GM12891 (cell line): ENCODE data around the gene KCND2. TPM values are rescaled to one million over a fixed set of nuclear protein-coding genes. Genes with fewer than 3 reads are reported as not detected.
"Not testable (repeated sequence)": the region's sequence is repeated elsewhere in the genome, so short reads cannot be mapped to it uniquely, and the experiment has no call there.

ENCODE experiments used
- DNase-seq: peaks from one replicate; pipeline ENCODE4 v3.0.0; 2011; ENCODE audit warnings: low spot score; ENCODE audit not compliant: insufficient read length
- FAIRE-seq: peaks from 2 replicates; lab custom pipeline; 2011; peaks lifted over from hg19 to GRCh38; lab: Jason Lieb, UNC
- PAX5 ChIP-seq: IDR thresholded peaks from 2 replicates; pipeline ENCODE4 v1.6.1; 2011; ENCODE audit warnings: low read length, moderate library complexity, mild to moderate bottlenecking; ENCODE audit not compliant: insufficient read depth, severe bottlenecking
- POLR2A ChIP-seq: IDR thresholded peaks from 2 replicates; pipeline ENCODE4 v1.6.1; 2011; ENCODE audit warnings: low read depth, low read length, control low read depth
- POLR2AphosphoS5 ChIP-seq: IDR thresholded peaks from 2 replicates; pipeline ENCODE4 v1.6.1; 2011; ENCODE audit warnings: low read depth, low read length, control low read depth
- POU2F2 ChIP-seq: IDR thresholded peaks from 2 replicates; pipeline ENCODE4 v1.6.1; 2011; ENCODE audit warnings: low read depth, mild to moderate bottlenecking, control low read depth, low read length, moderate library complexity
- SPI1 ChIP-seq: IDR thresholded peaks from 2 replicates; pipeline ENCODE4 v1.6.1; 2011; ENCODE audit warnings: low read depth, low read length, control low read depth
- TAF1 ChIP-seq: IDR thresholded peaks from 2 replicates; pipeline ENCODE4 v1.6.1; 2011; ENCODE audit warnings: low read depth, low read length, control low read depth
- polyA plus RNA-seq: library from polyadenylated mRNA; unstranded; fragments of >200 nt; gene quantifications from one replicate; pipeline ENCODE4 v1.2.1, GENCODE V29; 2012; ENCODE audit warnings: low read depth, missing spikeins, inconsistent platforms; ENCODE audit not compliant: missing spikeins

KCND2 gene
- polyA plus RNA-seq: 3.8 TPM

DNA sequence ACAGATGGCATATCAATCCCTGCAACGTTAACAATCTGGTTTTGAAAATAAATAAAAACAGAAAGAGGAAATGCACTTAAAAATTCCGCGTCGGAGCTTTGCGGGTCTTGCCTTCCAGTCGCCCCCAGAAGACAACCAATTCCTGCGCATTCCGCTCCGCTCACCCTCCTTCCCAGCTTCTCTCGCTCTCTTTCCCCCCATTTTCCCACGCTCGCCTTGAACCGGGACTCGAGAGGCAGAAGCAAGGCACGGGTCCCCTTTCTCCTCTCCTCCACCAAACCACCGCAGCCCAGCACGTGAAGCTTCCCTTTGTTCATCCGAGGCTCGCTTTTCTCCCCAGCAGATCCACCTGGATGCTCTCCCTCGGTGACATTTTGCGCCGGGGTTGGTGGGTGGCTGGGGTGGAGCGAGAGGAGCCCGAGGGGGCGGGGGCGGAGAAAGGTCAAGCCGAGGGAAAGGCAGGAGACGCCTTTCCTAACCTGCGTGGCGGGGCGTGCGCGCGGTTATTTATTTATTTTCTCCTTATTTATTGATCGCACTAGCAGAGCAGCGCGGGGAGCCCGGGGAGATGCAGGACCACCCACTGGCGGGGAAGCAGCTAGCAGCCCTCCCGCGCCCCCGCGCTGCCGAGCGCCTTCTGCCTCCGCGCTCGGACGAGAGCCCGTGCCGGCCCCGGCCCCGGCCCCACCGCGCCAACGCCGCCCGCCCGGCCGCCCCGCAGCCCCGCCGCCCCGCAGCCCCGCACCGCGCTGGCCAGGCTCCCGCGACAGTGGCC, at the start of gene KCND2:
TSS of gene KCND2 (plus strand) at position 475 of the 775 bp plus-strand sequence.
- TF ChIP-seq TAF1 (no peak), SPI1 (peak; percentile 64)
- FAIRE-seq: peak; percentile 72
- peak; percentile 22 for DNase-seq

DNA sequence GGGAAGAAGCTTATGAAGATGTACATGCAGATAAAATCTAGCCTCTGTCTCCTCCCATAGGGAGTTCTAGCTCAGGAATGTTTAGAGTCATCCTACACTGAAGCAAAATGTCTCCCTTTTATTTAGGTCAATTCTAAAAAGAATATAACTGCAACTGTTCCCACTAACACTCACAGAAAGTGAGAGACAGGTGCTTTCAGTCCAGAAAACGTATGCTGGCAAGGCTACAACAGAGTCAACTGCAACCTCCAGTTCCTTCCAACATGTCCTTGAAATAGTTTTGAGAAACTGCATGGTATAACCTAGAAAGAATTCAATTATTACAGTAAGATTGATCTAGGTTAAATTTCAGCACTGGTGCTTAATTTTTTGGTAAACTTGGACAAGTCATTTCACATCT, 46.8 kb upstream of the KCND2 start:
- TF ChIP-seq SPI1 (no peak), POU2F2 (no peak)
- FAIRE-seq: no peak
- no peak for DNase-seq

DNA sequence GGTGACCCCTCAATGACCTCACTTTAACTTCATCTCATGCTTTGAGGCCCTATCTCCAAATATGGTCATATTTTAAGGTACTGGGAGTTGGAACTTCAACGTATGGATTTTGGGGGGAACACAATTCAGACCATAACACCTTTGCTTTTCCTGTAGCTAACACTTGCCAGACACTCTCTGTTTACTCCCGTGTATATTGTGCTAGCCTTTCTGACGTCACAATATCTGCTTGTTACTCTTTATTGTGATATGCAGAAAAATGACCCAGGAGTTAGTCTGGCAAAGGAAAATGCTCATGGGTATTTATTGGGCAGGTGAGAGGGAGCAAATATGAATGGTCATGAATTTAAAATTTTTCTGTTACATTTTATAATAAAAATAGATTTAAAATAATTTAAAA, 45.7 kb upstream of the KCND2 start:
- DNase-seq (no peak), FAIRE-seq (no peak)
- TF ChIP-seq POLR2AphosphoS5 (no peak), PAX5 (no peak), POU2F2 (no peak), POLR2A (no peak), SPI1 (no peak), TAF1 (no peak)

DNA sequence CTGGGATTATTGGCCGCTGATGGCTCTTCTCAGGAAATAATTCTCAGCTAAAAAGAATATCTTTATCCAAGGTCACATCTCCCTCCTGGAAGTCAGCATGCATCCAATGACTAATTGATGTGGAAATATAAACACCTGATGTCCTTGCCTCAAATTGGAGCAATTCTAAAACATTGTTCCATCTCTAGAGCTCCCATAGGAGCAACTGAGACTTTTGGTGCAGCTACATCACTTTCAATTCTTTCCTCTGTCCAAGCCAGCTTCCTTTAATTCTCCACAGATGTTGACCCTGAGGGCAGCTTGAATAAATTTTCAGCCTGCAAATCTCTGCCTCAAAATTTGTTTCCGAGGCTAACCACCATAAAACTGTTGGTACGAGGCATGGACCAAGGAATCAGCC, 43.9 kb upstream of the KCND2 start:
- no peak for TF ChIP-seq SPI1
- no peak for TF ChIP-seq PAX5
- no peak for TF ChIP-seq POLR2A
- TF ChIP-seq POLR2AphosphoS5: no peak
- no peak for TF ChIP-seq POU2F2
- no peak for TF ChIP-seq TAF1
- FAIRE-seq: no peak
- no peak for DNase-seq

DNA sequence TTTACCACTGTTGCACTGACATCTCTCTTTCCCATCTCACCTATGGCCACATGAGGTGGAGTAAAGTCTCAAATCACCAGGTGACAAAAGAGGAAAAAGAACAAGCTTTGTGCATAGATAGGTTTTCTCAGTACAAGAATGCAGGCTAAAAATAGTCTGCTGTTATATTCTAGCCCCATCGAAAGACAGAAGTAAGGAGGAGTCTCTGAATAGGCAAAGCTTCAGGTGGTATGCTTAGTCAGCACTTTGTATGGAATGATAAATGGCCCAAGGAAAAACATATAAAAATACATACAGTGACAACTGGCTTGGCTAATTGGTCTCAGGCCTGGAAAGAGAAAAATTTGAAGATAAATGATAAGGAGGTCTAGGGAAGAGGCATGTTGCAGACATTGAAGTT, 39.6 kb upstream of the KCND2 start:
- TF ChIP-seq POU2F2 (no peak), SPI1 (no peak), PAX5 (no peak), TAF1 (no peak), POLR2A (no peak), POLR2AphosphoS5 (no peak)
- DNase-seq: no peak
- FAIRE-seq: no peak

DNA sequence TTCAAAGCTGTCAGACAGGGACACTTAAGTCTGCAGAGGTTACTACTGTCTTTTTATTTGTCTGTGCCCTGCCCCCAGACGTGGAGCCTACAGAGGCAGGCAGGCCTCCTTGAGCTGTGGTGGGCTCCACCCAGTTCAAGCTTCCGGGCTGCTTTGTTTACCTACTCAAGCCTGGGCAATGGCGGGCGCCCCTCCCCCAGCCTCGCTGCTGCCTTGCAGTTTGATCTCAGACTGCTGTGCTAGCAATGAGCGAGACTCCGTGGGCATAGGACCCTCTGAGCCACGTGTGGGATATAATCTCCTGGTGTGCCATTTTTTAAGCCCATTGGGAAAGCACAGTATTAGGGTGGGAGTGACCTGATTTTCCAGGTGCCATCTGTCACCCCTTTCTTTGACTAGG, 32.6 kb upstream of the KCND2 start:
- not testable (repeated sequence) for DNase-seq, FAIRE-seq

DNA sequence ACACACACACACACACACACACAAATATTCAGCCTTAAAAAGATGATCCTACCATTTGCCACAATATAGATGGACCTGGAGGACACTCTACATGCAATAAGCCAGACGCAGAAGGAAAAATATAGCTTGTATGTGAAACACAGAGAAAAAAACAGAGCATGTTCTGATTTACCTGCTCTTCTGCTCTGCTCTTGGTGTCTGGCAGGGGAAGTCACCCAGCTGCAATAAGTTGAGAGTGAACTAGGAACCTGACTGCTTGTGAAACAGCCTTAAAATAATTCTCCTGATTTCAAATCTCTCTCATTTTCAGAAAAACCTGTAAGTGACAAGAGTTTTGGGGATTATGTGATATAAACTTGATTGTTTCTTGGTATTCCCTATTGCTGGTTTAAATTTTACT, 31.0 kb upstream of the KCND2 start:
- DNase-seq (no peak), FAIRE-seq (no peak)

DNA sequence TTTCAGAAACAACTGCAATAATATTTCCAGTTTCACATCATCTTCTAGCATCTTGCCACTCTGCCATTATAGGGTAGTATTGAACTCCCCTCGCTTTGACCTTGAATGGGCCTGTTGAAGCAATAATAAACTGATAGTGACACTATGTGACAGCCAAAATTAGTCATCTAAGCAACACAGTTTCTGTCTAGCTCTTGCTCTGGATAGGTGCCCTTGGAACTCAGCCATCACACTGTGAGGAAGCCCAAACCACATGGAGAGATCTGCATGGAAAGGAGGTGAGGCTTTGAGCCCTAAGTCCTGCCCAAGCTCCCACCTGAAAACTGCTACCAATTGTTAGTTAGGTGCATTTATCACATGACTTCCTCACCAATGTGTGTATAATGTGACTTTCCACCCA, 18.1 kb upstream of the KCND2 start:
- TF ChIP-seq SPI1: no peak
- no peak for TF ChIP-seq PAX5
- TF ChIP-seq POU2F2: no peak
- no peak for TF ChIP-seq POLR2A
- TF ChIP-seq POLR2AphosphoS5: no peak
- TF ChIP-seq TAF1: no peak
- FAIRE-seq (no peak), DNase-seq (no peak)

More for the DNA sequence above, 31.0 kb upstream of the KCND2 start:
- TF ChIP-seq TAF1 (no peak), POLR2AphosphoS5 (no peak), POU2F2 (no peak), PAX5 (no peak), POLR2A (no peak), SPI1 (no peak)

DNA sequence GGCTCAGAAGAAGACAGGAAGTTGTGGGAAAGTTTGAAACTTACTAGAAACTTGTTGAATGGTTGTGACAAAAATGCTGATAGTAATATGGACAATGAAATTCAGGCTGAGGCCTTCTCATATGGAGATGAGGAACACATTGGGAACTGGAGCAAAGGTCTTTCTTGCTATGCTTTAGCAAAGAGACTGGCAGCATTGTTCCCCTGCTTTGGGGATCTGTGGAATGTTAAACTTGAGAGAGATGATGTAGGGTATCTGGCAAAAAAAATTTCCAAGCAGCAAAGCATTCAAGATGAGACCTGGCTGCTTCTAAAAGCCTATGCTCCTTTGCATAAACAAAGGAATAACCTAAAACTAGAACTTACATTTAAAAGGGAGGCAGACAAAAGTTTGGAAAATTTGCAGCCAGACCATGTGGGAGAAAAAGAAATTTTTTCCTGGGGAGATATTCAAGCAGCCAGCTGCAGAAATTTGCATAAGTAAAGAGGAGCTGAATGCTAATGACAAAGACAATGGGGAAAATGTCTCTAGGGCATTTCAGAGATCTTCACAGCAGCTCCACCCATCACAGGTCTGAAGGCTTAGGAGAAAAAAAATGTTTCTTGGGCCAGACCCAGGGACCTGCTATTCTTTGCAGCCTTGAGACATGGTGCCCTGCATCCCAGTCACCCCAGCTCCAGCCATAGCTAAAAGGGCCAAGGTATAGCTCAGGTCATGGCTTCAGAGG, 16.5 kb upstream of the KCND2 start:
- no peak for FAIRE-seq
- TF ChIP-seq POLR2AphosphoS5 (no peak), SPI1 (no peak), TAF1 (no peak), PAX5 (no peak), POU2F2 (no peak), POLR2A (no peak)

DNA sequence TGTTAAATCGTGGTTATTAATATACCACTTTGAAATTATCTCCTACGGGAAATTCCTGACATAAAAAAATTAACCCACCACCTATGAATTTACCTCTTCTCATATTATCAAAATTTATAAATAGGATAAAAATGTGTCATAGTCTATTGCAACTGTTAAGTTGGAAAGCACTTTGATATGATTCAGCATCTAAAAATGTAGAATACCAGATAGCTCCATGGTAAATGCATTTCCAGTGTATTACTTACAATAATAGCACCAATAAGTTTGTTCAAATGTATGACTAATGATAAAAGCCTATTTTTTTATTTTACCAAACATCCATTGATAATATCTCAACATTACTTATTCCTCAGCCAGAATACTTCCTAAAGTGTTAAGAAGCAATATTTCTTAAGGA, 13.6 kb upstream of the KCND2 start:
- FAIRE-seq: no peak
- DNase-seq: no peak
- TF ChIP-seq POU2F2 (no peak), POLR2A (no peak), SPI1 (no peak), TAF1 (no peak), POLR2AphosphoS5 (no peak), PAX5 (no peak)

More for the DNA sequence above, 16.5 kb upstream of the KCND2 start:
- DNase-seq: no peak
